SU-DHL-6 (cell line): Measurements from ENCODE around the gene MATN1.

Experiments used
- H2AFZ ChIP-seq: fragments of 200-600 bp; sonication (generic); 2 replicates; pipeline ENCODE4 v1.6.1; 2014; ENCODE audit warnings: low read depth, mild to moderate bottlenecking, moderate library complexity, mixed read lengths, antibody characterized with exemption, low read length; ENCODE audit not compliant: severe bottlenecking
- H3F3A ChIP-seq: fragments of 200-600 bp; shearing (Covaris generic); 2 replicates; pipeline ENCODE4 v1.6.0; 2016; ENCODE audit warnings: antibody characterized with exemption, mild to moderate bottlenecking; ENCODE audit not compliant: insufficient read depth
- H3K27ac ChIP-seq: fragments of 200-600 bp; sonication (generic); 2 replicates; pipeline ENCODE4 v1.5.1; 2016; ENCODE audit warnings: low read depth, mild to moderate bottlenecking, low read length, moderate library complexity, mixed read lengths
- H3K27me3 ChIP-seq: fragments of 200-600 bp; sonication (generic), shearing (Covaris generic); 2 replicates; pipeline ENCODE4 v1.6.0; 2014; ENCODE audit warnings: mild to moderate bottlenecking, low read length
- H3K36me3 ChIP-seq: fragments of 200-600 bp; sonication (generic); 2 replicates; pipeline ENCODE4 v1.6.1; 2014; ENCODE audit warnings: mild to moderate bottlenecking, low read length, mixed read lengths
- H3K4me2 ChIP-seq: fragments of 300-600, 200-600 bp; shearing (Covaris generic), sonication (generic); 2 replicates; pipeline ENCODE4 v1.6.0; 2014; ENCODE audit warnings: low read length, low read depth, mild to moderate bottlenecking; ENCODE audit not compliant: poor library complexity, severe bottlenecking
- H3K4me3 ChIP-seq: fragments of 200-600 bp; sonication (generic); 2 replicates; pipeline ENCODE4 v1.5.1; 2014; ENCODE audit warnings: antibody characterized with exemption, low read length, mild to moderate bottlenecking, mixed read lengths; ENCODE audit not compliant: insufficient read depth, poor library complexity, severe bottlenecking
- H3K79me2 ChIP-seq: fragments of 200-600 bp; sonication (generic); 2 replicates; pipeline ENCODE4 v1.6.1; 2014; ENCODE audit warnings: mild to moderate bottlenecking, low read length, moderate library complexity; ENCODE audit not compliant: insufficient read depth
- H3K9ac ChIP-seq: fragments of 200-600 bp; sonication (generic); 2 replicates; pipeline ENCODE4 v1.7.0; 2014; ENCODE audit warnings: mild to moderate bottlenecking, low read length
- H3K9me2 ChIP-seq: fragments of 200-600 bp; sonication (generic); replicated peaks from 2 replicates; pipeline ENCODE4 v1.6.1; 2014; ENCODE audit warnings: low read length; ENCODE audit not compliant: insufficient read depth
- H3K9me3 ChIP-seq: fragments of 200-600 bp; sonication (generic); 2 replicates; pipeline ENCODE4 v1.6.1; 2014; ENCODE audit warnings: low read length, mixed read lengths; ENCODE audit not compliant: insufficient read depth
- H4K20me1 ChIP-seq: fragments of 200-600 bp; sonication (generic); 2 replicates; pipeline ENCODE4 v1.6.1; 2014; ENCODE audit warnings: low read depth, mild to moderate bottlenecking, antibody characterized with exemption, low read length, moderate library complexity, mixed read lengths
- EZH2phosphoT487 ChIP-seq: fragments of 200-600 bp; sonication (generic), shearing (Covaris generic); conservative IDR thresholded peaks from 2 replicates; pipeline ENCODE4 v1.6.1; 2018; ENCODE audit warnings: mild to moderate bottlenecking, antibody characterized with exemption, low read length, moderate library complexity, mixed read lengths
- TF ChIP-seq, protein P1 (sequence below): fragments of 200-600 bp; sonication (generic); IDR thresholded peaks from one replicate; pipeline ENCODE4 v1.5.1; 2017; ENCODE audit warnings: antibody characterized with exemption, mild to moderate bottlenecking, low read length, moderate library complexity; ENCODE audit not compliant: insufficient read depth, poor library complexity, severe bottlenecking

The MATN1 gene

GRCh38 chr1:30758785-30759380 lies 35.5 kb upstream of the MATN1 start:
- H3K9me2 ChIP-seq, result no peaks in the 10 kb centered on the region
- H3K27ac ChIP-seq, result peak overlapping the region; percentile 90
- peak overlapping the region; percentile 71 for H3K4me2 ChIP-seq
- no peak overlapping the region for H2AFZ ChIP-seq
- TF ChIP-seq EZH2phosphoT487, result no peak
- TF ChIP-seq, protein P1, sequence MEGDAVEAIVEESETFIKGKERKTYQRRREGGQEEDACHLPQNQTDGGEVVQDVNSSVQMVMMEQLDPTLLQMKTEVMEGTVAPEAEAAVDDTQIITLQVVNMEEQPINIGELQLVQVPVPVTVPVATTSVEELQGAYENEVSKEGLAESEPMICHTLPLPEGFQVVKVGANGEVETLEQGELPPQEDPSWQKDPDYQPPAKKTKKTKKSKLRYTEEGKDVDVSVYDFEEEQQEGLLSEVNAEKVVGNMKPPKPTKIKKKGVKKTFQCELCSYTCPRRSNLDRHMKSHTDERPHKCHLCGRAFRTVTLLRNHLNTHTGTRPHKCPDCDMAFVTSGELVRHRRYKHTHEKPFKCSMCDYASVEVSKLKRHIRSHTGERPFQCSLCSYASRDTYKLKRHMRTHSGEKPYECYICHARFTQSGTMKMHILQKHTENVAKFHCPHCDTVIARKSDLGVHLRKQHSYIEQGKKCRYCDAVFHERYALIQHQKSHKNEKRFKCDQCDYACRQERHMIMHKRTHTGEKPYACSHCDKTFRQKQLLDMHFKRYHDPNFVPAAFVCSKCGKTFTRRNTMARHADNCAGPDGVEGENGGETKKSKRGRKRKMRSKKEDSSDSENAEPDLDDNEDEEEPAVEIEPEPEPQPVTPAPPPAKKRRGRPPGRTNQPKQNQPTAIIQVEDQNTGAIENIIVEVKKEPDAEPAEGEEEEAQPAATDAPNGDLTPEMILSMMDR, result no peak
- peaks cover 40% of the 10 kb centered on the region for H3K79me2 ChIP-seq
- H3K36me3 ChIP-seq, result no peaks in the 10 kb centered on the region
- H3K4me3 ChIP-seq, result peak overlapping the region; percentile 22
- peaks cover 74% of the 10 kb centered on the region for H3F3A ChIP-seq
- no peaks in the 10 kb centered on the region for H3K27me3 ChIP-seq
- no peaks in the 10 kb centered on the region for H4K20me1 ChIP-seq
- H3K9ac ChIP-seq, result peak overlapping the region; percentile 86; the same call in 1 of the 2 replicates
- no peaks in the 10 kb centered on the region for H3K9me3 ChIP-seq

DNA sequence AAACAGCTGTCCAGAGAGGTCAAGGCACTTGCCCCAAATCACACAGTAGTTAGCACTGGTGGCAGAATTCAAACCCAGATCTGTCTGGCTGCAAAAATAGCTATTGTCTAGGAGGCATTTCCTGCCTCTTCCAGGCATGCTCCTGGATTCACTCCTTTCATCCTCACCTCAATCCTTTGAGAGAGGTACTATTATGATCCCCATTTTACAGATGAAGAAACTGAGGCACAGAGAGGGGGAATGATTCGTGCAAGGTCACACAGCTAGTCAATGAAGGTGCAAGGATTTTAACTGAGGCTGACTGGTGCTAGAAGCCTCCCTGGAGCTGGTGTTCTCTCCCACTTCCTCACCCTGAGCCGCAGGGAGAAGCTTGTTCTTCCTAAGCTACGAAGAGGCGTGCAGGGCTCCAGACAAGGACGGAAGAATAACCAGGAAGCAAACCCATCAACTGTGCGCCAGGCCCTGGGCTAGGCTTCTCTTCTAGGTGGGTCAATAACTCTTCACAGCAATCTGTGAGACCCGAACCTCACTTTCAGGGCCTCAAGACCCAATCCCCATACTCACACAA lies 34.8 kb upstream of the MATN1 start:
- peak overlapping the region; percentile 85 for H3K4me3 ChIP-seq
- H3K79me2 ChIP-seq, result peaks cover 47% of the 10 kb centered on the region
- peak overlapping the region; percentile 90 for H3K27ac ChIP-seq

GRCh38 chr1:30757352-30758120 lies 34.2 kb upstream of the MATN1 start, which contains the start of gene LAPTM5:
Gene LAPTM5, minus strand, starts transcription at chr1:30757774. Its CDS starts 29 bp downstream, at chr1:30757745.
- Histone ChIP-seq H3K27ac (peak within 1 kb of the TSS; percentile 90), H3K4me2 (peak within 1 kb of the TSS; percentile 71), H3K36me3 (no peaks in the 10 kb centered on the region), H3K27me3 (no peaks in the 10 kb centered on the region), H3K9me3 (no peaks in the 10 kb centered on the region), H3K79me2 (peaks cover 54% of the 10 kb centered on the region), H4K20me1 (no peaks in the 10 kb centered on the region), H2AFZ (no peak within 1 kb of the TSS), H3K4me3 (peak within 1 kb of the TSS; percentile 85), H3F3A (peaks cover 76% of the 10 kb centered on the region), H3K9me2 (no peaks in the 10 kb centered on the region), H3K9ac (peak within 1 kb of the TSS; percentile 86)
- TF ChIP-seq, protein P1, result no peak
- TF ChIP-seq EZH2phosphoT487, result no peak

More for the DNA sequence above, 34.8 kb upstream of the MATN1 start:
- no peaks in the 10 kb centered on the region for H4K20me1 ChIP-seq
- H3K9me3 ChIP-seq, result no peaks in the 10 kb centered on the region
- H3F3A ChIP-seq, result peaks cover 77% of the 10 kb centered on the region
- no peaks in the 10 kb centered on the region for H3K36me3 ChIP-seq
- peak overlapping the region; percentile 71 for H3K4me2 ChIP-seq
- no peak overlapping the region for H2AFZ ChIP-seq
- peak overlapping the region; percentile 86 for H3K9ac ChIP-seq
- H3K9me2 ChIP-seq, result no peaks in the 10 kb centered on the region
- H3K27me3 ChIP-seq, result no peaks in the 10 kb centered on the region
- no peak for TF ChIP-seq EZH2phosphoT487
- TF ChIP-seq, protein P1, result no peak
